HG03159 (cell line): ENCODE measurements around the gene SYNDIG1.

Experiments
- ATAC-seq: cut with Tn5 transposase; IDR thresholded peaks from one replicate; pipeline ENCODE4 v1.9.1; 2021; ENCODE audit warnings: mild to moderate bottlenecking, moderate library complexity; ENCODE audit not compliant: unreplicated experiment

SYNDIG1 gene

GRCh38 chr20:24651171-24651975 is 181.9 kb downstream of the SYNDIG1 start:
- ATAC-seq = no peak

DNA sequence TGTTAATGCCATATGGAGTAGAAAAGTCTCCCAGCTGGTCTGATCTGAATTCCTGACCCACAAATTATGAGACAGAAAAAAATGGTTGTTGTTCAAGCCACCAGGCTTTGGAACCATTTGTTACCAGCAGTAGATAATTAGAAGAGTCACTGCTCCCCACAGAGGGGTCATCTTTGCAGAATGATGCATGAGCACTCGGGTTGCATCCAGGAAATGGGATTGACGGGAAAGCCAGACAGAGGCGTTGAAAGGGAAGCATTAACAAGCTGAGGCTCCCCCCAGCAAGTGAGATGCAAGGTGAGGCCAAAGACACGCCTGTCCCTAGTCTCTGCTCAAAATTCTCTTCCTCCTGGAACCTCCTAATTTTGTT is 182.5 kb downstream of the SYNDIG1 start:
- ATAC-seq = no peak

DNA sequence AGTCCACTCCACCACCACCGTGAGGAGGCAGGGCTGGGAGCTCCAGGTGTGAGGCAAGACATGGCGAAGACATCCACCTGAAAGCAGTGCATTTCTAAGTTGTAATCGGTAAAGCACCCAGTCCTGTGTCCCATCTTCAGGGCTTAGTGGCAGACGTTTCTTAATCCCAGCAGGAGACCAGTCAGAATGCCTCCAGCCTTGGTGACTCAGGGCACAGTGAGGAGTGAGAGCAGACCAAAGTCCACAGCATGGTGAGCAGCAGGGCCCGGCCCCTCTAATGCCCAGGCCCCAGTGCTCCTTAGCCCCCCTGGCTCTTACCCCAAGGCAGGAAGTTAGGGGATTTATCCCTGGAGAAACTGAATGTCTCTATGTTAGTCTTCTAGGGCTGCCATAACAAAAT is 183.9 kb downstream of the SYNDIG1 start:
- no peak for ATAC-seq

- ATAC-seq = no peak
These were observed 185.0 kb downstream of the SYNDIG1 start for GRCh38 chr20:24654425-24654824.

- ATAC-seq = no peak
These were observed 187.0 kb downstream of the SYNDIG1 start for GRCh38 chr20:24656391-24656790.

GRCh38 chr20:24657196-24657595 is 187.8 kb downstream of the SYNDIG1 start:
- ATAC-seq = no peak

- no peak for ATAC-seq
These were observed 188.6 kb downstream of the SYNDIG1 start for GRCh38 chr20:24657878-24658620.

- ATAC-seq = no peak
These were observed 189.7 kb downstream of the SYNDIG1 start for GRCh38 chr20:24658920-24659660.

DNA sequence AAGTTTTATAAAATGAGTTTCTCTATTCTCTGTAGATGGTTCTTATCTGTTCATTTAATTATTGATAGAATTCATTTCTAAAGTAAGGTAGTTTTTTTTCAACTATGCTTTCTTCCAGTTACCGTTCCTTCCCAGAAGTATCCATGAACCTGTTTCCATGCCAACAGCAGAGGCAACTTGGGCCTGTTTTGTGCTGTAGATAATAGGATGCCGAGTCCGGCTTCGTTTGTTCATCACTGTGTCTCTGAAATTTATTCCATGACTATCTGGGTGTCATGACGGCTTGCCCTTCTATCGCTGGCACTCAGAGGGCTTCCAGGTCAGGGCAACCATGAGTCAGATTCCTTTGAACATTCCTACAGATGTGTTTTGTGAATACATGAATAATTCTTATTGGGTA is 190.4 kb downstream of the SYNDIG1 start:
- ATAC-seq = no peak

- ATAC-seq = no peak
These were observed 191.2 kb downstream of the SYNDIG1 start for GRCh38 chr20:24660651-24661050.

GRCh38 chr20:24661255-24661654 is 191.8 kb downstream of the SYNDIG1 start:
- ATAC-seq = no peak

DNA sequence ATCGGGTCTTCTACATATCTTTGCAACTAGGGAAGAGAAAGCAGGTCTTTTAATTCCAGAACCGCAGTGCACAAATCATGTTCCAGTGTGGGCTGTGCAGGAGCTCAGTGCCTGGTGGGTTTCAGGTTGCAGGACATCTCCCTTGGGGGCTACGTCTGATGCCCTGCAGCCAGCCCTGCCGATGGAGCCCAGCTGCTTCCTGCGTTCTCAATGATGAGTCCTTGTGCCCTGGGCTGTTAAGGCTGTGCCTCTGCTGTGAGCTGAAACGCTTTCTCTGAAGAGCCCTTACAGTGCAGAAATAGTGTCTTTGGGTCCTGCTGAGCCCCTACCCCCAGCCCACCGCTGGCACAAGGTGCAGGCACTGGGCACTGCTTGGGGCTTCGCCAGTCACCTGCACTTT is 192.9 kb downstream of the SYNDIG1 start:
- no peak for ATAC-seq

DNA sequence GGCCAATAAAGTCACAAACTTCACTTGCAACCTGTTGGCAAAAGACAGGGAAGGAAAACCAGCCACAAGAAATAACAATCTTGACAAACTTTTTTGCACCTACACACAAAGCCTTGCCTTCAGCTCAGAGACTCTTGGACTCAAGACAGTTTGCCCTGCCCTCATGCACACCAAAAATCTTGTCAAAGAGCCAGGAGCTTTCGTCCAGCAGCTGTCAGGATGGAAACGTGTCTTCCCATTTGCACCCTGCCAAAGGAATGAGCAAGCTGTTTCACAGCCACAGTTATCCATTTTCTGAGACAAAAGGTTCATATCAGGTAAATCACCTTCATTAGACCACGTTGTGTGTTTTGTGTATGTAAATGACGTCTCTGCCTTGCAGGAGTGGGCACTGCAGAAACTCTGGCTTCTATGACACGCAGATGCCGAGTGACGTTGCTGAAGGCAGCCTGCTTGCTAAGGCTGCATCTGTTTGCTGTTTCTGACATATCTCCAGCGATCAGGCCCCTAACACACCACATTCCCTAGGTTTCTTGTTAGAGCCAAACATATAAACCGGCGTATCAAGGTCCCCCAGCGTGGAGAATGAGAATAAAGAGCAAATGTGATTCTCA is 193.4 kb downstream of the SYNDIG1 start:
- no peak for ATAC-seq

DNA sequence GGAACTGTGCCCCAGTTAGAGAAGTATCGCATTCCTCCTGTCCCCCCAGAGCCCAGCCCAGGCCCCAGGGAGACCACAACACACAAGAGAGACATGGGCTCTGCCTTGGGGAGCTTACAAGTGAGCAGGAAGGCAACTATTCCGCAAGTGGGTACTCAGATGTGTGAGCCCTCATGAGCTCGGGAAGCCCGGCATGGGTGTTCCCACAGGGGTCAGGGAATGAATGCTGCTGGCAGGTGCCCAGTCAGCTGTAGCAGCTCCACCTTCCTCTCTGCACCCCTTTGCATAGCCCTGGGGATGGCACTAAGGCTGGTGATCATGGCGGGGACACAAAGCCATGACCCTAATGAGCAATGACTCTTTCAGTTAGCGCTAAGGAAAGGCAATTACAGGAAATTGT is 194.1 kb downstream of the SYNDIG1 start:
- ATAC-seq = no peak

GRCh38 chr20:24664266-24664986 is 195.0 kb downstream of the SYNDIG1 start:
- no peak for ATAC-seq

GRCh38 chr20:24665196-24665595 is 195.8 kb downstream of the SYNDIG1 start:
- ATAC-seq = no peak

DNA sequence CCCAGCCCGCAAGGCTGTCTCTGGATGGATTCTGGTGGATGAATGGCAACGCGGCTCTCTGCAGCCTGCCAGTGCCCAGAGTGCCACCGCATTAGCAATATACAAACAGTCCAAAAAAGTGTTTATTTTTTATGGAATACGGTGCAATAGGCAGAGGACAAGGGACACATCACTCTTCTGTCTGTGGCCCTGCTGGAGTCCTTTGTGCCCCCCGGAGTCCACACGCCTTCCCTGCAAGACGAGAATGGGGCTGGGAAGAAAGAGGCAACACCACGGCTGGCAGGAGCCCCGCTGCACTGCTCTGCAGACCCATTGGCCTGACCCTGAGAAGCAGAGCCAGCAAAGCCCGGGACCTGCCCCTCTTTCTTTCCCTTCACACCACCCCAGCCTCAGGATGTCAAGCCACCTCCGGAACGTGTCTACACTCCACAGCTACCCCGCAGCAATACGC is 196.3 kb downstream of the SYNDIG1 start:
- ATAC-seq = no peak

- ATAC-seq = no peak
These were observed 198.4 kb downstream of the SYNDIG1 start for GRCh38 chr20:24667689-24668383.

GRCh38 chr20:24668384-24668702 is 198.9 kb downstream of the SYNDIG1 start:
- no peak for ATAC-seq

- ATAC-seq = no peak
These were observed 199.4 kb downstream of the SYNDIG1 start for GRCh38 chr20:24668791-24669190.
